EH (cell line): Measurements from ENCODE around the gene DNASE2B.

Experiments
- DNase-seq: peaks from one replicate; pipeline ENCODE4 v3.0.0-alpha.2; 2015; ENCODE audit warnings: low read depth

Gene DNASE2B

DNA sequence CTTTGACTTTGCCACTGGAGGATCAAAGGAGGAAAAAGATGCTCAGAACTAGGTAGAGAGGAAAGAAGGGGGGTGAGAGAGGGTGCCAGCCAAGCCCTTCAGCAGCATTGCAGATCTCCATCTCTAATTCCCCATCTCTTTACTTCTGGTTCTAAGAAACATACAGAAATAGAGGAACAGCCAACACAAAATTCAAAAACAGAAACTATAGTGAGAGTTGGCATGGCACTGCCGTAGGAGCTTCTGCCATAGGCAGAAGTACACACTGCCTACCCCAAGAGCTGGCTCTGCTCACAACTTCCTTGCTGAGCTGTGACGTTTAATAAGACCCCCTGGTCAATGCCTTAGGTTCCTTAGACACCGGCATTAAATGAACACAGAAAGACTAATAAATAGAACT, 54.2 kb downstream of the DNASE2B start:
- no peak for DNase-seq

DNA sequence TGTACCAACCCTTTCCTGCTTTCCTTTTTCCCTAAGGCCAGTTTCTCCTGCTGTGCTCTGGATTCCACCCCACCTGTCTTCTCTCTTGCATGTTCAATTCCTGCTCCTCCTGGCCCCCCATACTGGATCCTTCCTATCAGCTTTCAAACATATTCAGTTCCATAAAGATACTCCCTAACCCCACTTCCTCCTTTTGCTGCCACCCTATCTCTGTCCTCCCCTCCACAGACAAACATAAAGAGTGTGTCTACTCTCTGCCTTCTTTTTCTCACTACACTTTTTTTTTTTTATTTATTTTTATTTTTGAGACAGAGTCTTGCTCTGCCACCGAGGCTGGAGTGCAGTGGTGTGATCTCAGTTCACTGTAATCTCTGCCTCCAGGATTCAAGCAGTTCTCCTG, 63.8 kb downstream of the DNASE2B start:
- no peak for DNase-seq
